DMS114 treated with DMSO at 0.1 percent for 48 hours (cell line): ENCODE data around the gene ZFYVE9.
"Not testable (repeated sequence)": the region's sequence is repeated elsewhere in the genome, so short reads cannot be mapped to it uniquely, and the experiment has no call there.

Experiments
- DNase-seq: peaks from one replicate; lab custom pipeline; 2025; ENCODE audit not compliant: unreplicated experiment; lab: John Stamatoyannopoulos, UW

The ZFYVE9 gene

DNA sequence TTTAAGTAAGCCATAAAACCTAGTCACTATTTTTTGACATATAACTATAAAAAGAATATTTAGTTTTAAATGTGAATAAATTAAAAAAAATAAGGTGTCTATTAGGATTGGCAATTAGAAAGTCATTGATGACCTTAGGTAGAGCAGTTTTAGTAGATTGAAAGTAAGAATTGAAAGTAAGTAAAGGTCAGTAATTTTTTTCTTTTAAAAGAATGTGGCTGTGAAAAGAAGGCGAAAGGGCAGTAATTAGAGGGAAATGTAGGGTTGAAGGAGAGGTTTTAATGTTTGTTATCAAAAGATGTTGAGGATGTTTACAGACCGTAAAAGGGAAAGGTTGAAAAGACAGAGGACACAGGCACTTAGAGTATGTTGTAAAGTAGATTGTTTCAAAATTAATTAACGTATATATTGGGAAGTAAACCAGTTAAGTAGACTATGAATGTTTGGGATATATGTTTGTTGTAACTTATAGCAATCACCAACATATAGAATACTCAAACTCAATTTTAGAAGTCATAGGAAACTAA is 41.0 kb downstream of the ZFYVE9 start:
- DNase-seq, result no peak

DNA sequence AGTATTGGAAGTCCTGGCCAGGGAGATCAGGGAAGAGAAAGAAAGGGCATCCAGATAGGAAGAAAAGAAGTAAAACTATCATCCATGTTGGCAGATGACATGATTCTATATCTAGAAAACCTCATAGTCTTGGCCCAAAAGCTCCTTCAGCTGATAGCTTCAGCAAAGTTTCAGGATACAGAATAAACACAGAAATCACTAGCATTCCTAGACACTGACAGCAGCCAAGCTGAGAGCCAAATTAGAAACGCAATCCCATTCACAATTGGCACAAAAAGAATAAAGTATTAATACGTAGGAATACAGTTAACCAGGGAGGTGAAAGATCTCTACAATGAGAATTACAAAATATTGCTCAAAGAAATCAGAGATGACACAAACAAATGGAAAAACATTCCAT is 44.6 kb downstream of the ZFYVE9 start:
- no peak for DNase-seq

DNA sequence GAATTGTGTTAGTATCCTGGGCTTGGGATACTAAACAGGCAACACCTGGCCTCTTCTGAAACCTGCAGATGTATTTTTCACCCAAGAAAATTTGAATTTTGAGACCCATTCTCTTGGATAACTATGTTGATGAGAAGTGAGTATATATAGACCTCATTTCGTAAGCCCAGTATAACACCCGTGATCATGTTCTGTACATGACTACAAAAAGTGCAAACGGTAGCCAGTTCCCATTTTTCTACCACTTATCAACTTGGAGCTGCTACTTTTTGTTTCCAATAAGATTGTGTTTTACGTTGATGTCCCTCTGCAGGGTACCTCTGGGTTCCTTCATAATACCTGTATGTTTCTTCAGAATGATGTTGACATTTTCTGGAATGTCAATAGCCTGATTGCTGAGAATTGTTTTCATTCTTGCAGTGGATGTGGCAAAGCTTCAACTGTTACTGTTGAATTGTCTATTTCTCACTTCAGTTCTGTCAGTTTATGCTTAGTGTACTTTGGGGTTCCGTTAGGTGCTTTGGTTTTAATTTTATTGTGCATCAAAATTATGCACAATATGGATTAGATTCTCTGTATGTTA is 48.1 kb downstream of the ZFYVE9 start:
- DNase-seq, result no peak

DNA sequence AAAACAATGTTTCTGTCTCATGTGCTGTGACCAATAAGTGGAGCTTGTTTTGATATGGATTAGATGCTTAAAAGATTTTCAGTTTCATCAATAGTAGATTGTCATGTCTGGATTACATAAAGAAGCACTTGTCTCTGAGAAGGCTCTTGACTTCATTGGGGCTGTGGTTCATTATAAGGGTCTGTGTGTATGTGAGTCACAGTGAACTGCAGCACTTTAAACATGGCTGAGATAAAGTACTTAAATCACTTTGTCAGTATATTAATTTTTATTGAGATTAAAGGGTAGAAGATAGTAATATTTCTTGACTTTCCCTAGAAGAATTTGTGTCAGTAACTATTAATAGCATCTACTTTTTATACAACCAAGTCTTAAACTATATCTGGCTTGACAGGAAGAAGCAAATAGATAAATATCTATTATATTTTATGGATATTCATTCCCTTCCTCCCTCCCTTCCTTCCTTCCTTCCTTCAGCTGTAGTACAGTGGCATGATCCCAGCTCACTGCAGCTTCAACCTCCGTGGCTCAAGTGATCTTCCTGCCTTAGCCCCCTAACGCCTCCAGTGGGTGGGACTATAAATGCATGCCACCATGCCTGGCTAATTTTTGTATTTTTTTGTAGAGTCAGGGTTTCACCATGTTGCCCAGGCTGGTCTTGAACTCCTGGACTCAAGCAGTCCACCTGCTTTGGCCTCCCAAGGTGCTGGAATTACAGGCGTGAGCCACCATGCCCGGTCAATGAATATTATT is 48.8 kb downstream of the ZFYVE9 start:
- DNase-seq, result no peak

DNA sequence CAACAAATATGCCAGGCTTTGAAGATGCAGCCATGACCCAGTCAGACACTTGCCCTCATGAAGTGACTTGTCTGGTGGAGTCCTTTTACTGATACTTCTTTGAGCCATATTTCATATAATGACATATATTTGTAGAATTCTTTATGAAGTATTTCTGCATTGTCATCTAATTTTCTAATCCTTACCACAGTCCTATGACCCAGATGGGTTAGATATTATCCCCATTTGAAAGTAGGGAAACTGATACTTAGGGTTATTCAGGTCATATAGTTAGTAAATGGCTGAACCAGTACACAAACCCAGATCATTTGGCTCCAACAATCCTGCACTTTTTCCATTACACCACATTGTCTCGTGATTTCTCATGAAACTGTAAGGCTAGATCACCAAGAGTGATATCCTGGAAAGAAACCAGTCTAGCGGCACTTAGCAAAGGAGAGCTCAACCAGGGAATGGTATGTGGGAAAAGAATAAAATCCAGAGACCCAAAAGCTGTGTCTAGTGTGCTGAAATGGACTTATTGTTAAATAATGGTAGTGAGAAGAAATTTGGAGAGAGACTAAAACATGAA is 49.6 kb downstream of the ZFYVE9 start:
- DNase-seq, result no peak

DNA sequence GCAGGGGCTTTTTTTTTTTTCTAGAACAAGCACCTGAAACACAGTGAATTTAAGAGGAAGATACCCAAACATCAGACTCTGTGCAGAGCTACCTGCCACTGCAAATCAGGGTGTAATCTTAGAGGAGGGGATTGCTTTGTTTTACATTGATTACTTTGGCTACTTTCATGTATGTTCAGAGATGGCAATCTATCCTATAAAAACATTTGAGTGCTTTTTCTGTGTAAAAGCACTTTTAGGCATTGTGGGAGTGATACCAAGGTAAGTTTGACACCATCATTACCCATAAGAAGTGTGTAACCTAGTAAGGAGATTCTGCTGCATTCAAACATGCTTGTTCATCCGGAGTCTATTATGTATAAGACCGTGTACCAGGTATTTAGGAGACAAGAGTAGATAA is 50.1 kb downstream of the ZFYVE9 start:
- DNase-seq, result no peak

DNA sequence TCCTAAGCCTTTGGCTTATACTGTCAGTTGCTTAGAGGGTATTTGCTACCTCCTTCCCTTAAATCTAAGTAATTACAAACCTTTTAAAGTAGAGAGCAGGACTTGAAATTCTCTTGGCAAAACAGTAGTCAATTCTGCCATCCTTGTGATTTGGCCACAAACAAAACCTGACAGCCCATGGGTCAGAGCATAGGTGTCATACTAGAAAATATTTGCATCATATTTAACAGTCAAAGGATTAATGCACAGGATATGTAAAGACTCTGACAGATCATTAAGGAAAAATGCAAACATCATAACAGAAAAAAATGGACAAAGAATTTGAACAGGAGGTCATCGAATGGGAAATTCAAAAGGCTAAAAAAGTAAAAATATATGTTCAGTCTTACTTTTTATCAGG is 50.5 kb downstream of the ZFYVE9 start:
- DNase-seq, result no peak

DNA sequence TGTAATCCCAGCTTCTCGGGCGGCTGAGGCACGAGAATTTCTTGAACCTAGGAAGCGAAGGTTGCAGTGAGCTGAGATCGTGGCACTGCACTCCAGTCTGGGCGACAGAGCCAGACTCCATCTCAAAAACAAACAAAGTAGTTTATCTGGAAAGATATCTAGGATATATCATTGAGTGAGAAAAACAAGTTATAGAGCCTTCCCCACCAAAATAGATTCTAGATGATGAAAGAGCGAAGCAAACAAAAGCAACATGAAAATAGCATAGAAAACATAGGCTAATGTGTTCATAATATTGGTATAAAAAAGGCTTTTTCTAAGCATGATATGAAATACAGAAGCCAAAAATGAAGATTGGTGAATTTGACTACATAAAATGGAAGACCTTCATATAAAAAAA is 52.1 kb downstream of the ZFYVE9 start:
- no peak for DNase-seq

DNA sequence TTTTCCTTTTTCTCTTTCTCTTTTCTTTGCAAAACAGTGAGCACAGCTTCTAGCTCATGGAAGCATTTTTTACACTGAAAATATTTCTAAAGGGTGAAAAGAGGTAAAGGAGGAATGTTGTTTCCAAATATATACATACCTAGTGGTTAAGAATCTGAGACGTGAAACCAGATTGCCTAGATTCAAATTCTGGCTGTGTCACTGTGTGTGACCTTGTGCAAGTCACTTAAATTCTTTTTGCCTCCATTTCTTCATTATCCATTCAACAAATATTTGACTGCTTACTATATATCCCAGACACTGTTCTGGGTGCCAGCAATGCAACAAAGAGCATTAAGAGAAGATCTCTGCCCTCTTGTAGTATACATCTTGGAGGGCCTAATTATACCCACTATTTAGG is 53.3 kb downstream of the ZFYVE9 start:
- DNase-seq, result no peak

DNA sequence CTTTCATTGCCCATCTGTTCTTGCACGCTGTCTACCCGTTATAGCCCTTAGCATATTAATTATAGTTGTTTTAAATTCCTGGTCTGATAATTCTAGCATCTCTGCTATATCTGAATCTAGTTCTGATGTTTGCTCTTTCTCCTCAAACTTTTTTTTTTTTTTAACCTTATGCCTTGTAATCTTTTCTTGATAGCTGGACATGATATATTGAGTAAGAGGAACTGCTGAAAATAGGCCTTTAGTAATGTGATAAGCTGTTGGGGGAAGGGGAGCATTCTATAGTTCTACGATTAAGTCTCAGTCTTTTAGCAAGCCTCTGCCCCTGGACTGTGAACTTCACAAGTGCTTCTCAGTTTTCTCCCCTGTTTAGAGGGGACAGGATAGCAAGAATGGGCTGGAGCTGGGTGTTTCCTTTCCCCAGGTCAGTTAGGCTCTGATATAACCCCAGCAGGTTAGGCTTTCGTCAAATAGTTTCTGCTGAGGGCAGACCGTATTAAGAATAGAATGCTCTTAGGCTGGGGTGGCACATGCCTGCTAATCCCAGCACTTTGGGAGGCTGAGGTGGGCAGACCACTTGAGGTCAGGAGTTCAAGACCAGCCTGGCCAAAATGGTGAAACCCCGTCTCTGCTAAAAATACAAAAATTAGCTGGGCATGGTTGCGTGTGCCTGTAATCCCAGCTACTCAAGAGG is 62.2 kb downstream of the ZFYVE9 start:
- DNase-seq, result no peak

DNA sequence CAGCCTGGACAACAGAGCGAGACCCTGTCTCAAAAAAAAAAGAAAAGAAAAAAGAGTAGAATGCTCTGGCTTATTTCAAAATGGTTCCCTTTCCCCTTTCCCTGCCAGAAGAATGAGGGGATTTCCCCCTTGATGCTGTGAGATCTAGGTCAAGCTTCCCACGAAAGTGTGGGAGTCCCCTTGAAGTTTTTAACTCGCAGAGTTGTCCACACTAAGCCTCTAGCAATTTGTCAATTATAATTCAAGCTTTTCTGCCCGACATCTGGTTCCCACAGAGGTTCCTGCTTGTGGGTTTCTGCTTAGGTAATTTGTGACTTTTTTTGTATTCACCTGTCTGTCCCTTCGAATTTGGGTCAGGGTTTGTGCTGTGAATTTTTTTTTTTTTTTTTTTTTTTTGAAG is 62.8 kb downstream of the ZFYVE9 start:
- no peak for DNase-seq

DNA sequence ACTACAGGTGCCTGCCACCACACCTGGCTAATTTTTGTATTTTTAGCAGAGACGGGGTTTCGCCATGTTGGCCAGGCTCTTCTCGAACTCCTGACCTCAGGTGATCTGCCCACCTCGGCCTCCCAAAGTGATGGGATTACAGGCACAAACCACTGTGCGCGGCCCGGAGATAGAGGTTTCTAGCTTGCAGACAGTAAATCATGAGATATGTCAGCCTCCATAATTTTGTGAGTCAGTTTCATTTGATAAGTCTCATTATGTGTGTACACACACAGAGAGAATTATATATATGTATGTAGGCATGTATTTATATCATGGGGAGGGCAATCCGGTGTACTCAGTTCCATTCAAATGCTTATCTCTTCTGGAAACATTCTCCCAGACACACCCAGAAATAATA is 64.8 kb downstream of the ZFYVE9 start:
- not testable (repeated sequence) for DNase-seq

DNA sequence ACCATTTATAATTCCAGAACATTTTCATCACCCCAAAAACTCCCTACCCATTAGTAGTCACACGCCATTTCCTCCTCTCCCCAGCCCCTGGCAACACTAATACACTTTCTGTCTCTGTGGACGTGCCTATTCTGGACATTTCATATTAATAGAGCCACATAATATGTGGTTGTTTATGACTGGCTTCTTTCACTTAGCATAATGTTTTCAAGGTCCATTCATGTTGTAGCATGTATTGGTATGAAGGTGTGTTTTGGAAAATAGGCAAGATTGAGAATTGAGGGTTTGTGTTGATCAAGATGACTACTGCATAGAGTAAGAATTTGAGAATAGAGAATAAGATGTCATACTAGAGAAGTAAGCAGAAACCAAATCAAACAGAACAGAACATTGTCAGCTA is 67.5 kb downstream of the ZFYVE9 start:
- no peak for DNase-seq

DNA sequence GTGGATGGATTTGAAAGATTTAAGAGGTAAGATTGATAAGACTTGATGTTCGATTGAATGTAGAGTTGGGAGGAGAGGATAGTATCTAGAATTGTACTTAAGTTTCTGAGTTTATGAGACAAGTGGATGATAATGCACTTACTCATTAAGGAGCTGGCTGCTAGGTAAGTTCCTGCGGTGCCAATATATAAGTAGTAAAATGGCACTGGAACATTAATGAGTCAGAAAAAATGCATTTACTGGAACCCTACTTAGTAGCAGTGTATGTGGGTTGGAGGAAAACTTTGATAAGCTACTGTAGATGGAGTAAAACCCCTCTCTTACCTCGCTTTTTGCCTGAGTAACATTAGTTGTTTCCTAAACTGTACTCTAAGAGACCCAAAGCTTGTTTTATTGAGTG is 68.2 kb downstream of the ZFYVE9 start:
- no peak for DNase-seq

DNA sequence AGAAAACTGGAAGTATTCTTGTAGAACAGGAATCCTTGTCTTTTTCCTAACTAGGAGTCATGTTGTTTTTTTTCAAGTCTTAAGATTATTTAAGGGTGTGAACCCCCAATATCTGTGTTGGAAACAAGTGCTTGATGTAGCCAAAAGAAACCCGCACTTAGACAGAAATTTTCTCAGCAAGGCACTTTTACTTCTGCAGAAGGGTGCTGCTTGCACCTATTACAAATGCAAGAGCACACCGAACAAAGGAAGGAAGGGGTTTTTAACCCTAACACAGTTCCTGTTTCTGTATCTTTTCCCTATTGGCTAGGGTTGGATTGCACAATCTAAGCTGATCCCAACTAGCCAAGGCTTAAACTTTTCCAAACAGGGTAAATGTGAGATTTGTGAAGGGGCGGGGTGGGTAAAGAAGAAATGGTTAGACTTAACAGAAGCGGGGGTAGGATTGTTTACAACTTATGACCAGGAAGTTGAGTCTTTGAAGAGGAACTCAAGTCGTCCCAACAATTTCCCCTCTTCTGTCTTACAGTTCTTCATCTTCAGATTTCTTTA is 75.1 kb downstream of the ZFYVE9 start:
- DNase-seq, result no peak

DNA sequence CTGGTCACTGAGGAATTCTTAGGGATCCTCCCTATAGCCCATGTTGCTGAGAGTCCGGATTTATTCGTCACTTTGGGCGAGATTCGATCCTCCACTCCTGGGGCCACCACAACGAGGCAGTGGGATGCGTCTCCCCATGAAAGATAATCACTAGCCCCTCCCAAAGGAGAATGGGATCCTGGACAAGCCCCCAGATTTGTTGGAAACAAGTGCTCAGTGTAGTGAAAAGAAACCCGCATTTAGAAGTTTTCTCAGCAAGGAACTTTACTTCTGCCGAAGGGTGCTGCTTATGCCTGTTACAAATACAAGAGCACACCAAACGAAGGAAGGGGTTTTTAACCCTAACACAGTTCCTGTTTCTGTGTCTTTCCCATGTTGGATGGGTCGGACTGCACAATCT is 83.3 kb downstream of the ZFYVE9 start:
- DNase-seq, result no peak

DNA sequence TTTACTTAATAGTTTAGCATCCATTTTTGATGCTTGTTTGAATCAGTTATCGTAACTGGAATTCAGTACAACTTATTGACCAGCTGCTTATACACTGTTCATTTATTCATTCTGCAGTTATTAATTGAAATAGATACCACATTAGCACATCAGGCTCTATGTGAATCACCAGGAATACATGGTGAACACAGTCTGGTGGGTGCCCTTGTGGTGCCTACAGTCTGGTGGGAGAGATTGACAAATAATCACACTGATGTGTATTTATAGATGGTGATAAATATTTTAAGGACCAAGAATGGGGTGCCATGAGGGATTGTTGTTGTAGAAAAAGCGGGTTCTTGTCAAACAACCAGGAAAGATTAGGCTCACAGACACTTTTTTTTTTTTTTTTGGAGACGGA is 87.6 kb downstream of the ZFYVE9 start:
- no peak for DNase-seq

DNA sequence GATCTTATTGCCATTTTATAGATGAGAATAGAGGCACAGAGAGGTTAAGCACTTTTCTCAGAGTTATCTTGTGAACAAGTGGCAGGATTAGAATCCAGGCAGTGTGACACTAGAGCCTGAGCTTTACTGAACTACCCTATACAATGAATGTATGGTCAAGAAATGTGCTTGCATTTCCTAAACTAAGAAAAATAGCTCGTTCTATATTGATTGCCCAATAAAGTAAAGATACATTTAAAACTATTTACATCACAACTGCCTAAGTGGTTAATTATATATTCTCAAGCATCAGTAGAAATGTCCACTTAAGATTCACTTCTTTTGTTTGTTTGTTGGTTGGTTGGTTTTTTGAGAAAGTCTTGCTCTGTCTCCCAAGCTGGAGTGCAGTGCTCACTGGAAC is 91.6 kb downstream of the ZFYVE9 start:
- no peak for DNase-seq

DNA sequence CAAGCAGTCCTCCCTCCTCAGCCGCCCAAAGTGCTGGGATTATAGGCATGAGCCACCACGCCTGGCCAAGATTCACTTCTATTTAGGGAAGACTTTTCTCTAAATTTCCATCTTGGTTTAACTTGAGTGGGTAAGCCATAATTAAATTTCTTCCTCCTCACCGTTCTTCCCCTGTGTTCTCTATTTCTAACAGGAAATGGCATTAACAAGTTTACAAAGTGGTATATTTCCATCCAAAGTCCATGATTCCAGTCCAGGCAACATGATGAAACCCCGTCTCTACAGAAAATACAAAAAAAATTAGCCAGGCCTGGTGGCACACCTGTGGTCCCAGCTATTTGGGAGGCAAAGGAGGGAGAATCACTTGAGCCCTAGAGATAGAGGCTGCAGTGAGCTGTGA is 92.1 kb downstream of the ZFYVE9 start:
- DNase-seq, result no peak

DNA sequence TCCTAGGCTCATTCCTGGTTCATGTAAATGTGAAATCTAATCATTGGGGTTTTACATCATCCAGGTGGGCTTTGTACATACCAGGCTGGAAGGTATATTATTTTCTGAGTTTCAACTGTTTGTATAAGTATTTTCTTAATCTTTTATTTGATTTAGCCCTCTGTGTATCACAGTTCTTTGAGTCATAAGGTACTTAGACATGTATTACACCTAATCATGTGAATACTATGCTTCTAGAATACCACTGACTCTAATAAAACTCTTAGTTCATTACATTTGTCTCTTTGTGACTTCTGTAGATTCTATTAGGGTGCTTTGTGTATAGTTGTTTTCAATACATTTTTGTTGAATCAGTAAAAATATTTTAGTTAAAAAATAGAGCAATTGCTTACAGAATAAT is 92.8 kb downstream of the ZFYVE9 start:
- no peak for DNase-seq

DNA sequence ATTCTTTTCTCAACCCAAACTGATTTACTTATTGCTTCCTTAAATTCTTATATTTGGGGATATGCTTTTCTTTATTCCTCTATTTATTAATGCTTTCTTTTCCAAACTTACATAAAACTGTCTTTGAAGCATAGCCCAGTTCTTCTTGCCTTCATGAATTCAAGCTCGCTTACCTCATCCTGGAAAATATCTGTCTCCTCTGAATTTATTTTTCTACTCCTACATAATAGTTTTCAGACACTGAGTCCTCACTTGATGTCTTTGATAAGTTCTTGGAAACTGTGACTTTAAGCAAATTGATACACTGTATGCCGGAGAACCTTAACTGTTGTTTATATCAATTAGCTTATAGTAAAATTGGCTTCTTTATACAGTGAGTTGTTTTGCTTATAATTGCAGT is 93.8 kb downstream of the ZFYVE9 start:
- DNase-seq, result no peak

DNA sequence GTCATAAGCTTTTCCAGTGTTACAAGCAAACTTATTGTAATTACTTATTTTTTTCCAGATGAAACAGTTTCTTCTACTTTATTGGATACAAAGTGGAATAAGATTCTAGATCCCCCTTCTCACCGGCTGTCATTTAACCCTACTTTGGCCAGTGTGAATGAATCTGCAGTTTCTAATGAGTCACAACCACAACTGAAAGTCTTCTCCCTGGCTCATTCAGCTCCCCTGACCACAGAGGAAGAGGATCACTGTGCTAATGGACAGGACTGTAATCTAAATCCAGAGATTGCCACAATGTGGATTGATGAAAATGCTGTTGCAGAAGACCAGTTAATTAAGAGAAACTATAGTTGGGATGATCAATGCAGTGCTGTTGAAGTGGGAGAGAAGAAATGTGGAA is 95.5 kb downstream of the ZFYVE9 start:
- DNase-seq, result no peak
